ENCODE results near the gene PSMD5.

PSMD5 gene

DNA sequence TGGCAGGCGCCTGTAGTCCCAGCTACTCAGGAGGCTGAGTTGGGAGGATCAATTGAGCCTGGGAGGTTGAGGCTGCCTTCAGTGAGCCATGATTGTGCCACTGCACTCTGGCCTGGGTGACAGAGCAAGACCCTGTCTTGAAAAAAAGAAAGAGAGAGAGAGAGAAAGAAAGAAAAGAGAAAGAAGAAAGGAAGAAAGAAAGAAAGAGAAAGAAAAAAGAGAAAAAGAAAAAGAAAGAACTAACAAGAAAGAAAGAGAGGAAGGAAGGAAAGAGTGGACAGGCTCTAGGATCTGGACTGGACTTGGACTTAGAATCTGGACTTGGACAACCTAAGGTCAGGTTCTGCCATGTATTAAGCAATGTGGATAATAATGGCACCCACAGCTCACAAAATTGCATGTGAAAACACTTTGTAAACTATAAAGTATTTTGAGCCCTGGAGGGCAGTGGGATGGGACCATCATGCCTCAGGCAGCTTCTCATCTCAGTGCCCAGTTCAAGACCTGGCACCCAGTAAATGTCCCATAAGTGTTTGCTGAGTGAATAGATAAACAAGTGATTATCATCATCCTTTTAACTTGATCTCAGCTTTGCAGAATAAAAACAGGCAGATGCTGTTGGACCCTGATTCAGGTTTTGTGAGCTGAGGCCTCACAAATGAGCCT, 47.0 kb upstream of the PSMD5 start:
- DNase-seq (ENCODE audit: low spot score) (no peak), ATAC-seq (ENCODE audit: low read depth) (no peak)
- Histone ChIP-seq H3K27ac (ENCODE audit: poor library complexity, severe bottlenecking) (no peak overlapping the region), H3K4me1 (ENCODE audit: insufficient read depth, poor library complexity, severe bottlenecking) (no peaks in the 10 kb centered on the region), H3K36me3 (ENCODE audit: low read depth) (no peaks in the 10 kb centered on the region), H3K4me3 (ENCODE audit: severe bottlenecking) (no peak overlapping the region), H3K9me3 (ENCODE audit: severe bottlenecking) (no peaks in the 10 kb centered on the region), H3K27me3 (ENCODE audit: insufficient read depth, poor library complexity, severe bottlenecking) (no peaks in the 10 kb centered on the region)
- TF ChIP-seq CTCF (IDR thresholded peaks at IDR 0.05; ENCODE audit: poor library complexity, severe bottlenecking) = no peak

GRCh38 chr9:120888626-120889025, 45.9 kb upstream of the PSMD5 start:
- no peak overlapping the region for H3K4me3 ChIP-seq (ENCODE audit: severe bottlenecking)
- ATAC-seq (ENCODE audit: low read depth) (no peak), DNase-seq (ENCODE audit: low spot score) (no peak)
- H3K9me3 ChIP-seq (ENCODE audit: severe bottlenecking) = no peaks in the 10 kb centered on the region
- TF ChIP-seq CTCF (IDR thresholded peaks at IDR 0.05; ENCODE audit: poor library complexity, severe bottlenecking) = no peak
- no peak overlapping the region for H3K27ac ChIP-seq (ENCODE audit: poor library complexity, severe bottlenecking)
- H3K36me3 ChIP-seq (ENCODE audit: low read depth) = no peaks in the 10 kb centered on the region
- H3K27me3 ChIP-seq (ENCODE audit: insufficient read depth, poor library complexity, severe bottlenecking) = no peaks in the 10 kb centered on the region
- H3K4me1 ChIP-seq (ENCODE audit: insufficient read depth, poor library complexity, severe bottlenecking) = no peaks in the 10 kb centered on the region

- no peaks in the 10 kb centered on the region for H3K4me1 ChIP-seq (ENCODE audit: insufficient read depth, poor library complexity, severe bottlenecking)
- peaks cover 2% of the 10 kb centered on the region for H3K9me3 ChIP-seq (ENCODE audit: severe bottlenecking)
- no peaks in the 10 kb centered on the region for H3K36me3 ChIP-seq (ENCODE audit: low read depth)
- ATAC-seq (ENCODE audit: low read depth) (peak; percentile 29; the same call in 1 of the 3 replicates), DNase-seq (ENCODE audit: low spot score) (no peak)
- no peak for TF ChIP-seq CTCF (IDR thresholded peaks at IDR 0.05; ENCODE audit: poor library complexity, severe bottlenecking)
- no peaks in the 10 kb centered on the region for H3K27me3 ChIP-seq (ENCODE audit: insufficient read depth, poor library complexity, severe bottlenecking)
- no peak overlapping the region for H3K4me3 ChIP-seq (ENCODE audit: severe bottlenecking)
- H3K27ac ChIP-seq (ENCODE audit: poor library complexity, severe bottlenecking) = no peak overlapping the region
Measured at GRCh38 chr9:120886490-120886967, 43.8 kb upstream of the PSMD5 start.

DNA sequence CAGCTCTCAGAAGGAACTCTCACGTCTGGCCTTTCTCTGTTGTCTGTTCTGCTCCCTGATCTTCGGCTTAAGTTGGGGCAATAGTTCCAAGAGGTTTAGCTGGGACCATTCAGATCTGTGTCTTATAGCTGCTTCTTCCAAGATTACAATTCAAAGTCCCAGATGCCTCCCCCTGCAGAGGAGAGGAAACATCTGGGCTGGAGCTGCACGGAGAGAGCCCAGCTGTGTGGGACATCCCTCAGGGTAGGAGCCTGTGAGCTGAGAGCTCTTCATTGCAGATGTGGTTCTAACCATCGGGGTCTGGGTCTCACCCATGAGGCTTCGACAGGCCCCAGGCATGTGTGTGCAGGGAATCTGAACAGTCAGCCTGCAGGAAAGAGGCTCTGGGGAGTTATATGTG, 43.2 kb upstream of the PSMD5 start:
- Histone ChIP-seq H3K27me3 (ENCODE audit: insufficient read depth, poor library complexity, severe bottlenecking) (no peaks in the 10 kb centered on the region), H3K4me1 (ENCODE audit: insufficient read depth, poor library complexity, severe bottlenecking) (no peaks in the 10 kb centered on the region), H3K9me3 (ENCODE audit: severe bottlenecking) (peaks cover 2% of the 10 kb centered on the region), H3K4me3 (ENCODE audit: severe bottlenecking) (no peak overlapping the region), H3K27ac (ENCODE audit: poor library complexity, severe bottlenecking) (no peak overlapping the region), H3K36me3 (ENCODE audit: low read depth) (no peaks in the 10 kb centered on the region)
- no peak for TF ChIP-seq CTCF (IDR thresholded peaks at IDR 0.05; ENCODE audit: poor library complexity, severe bottlenecking)
- DNase-seq (ENCODE audit: low spot score) (no peak), ATAC-seq (ENCODE audit: low read depth) (no peak)

- Histone ChIP-seq H3K4me3 (ENCODE audit: severe bottlenecking) (no peak overlapping the region), H3K27ac (ENCODE audit: poor library complexity, severe bottlenecking) (no peak overlapping the region), H3K27me3 (ENCODE audit: insufficient read depth, poor library complexity, severe bottlenecking) (no peaks in the 10 kb centered on the region), H3K4me1 (ENCODE audit: insufficient read depth, poor library complexity, severe bottlenecking) (no peaks in the 10 kb centered on the region), H3K9me3 (ENCODE audit: severe bottlenecking) (peaks cover 2% of the 10 kb centered on the region), H3K36me3 (ENCODE audit: low read depth) (no peaks in the 10 kb centered on the region)
- ATAC-seq (ENCODE audit: low read depth) = no peak
- DNase-seq (ENCODE audit: low spot score) = no peak
- no peak for TF ChIP-seq CTCF (IDR thresholded peaks at IDR 0.05; ENCODE audit: poor library complexity, severe bottlenecking)
Measured at GRCh38 chr9:120885457-120885856, 42.7 kb upstream of the PSMD5 start.

All from RWPE2 (cell line).